Kidney (tissue), 14 donors: Measurements from ENCODE around the gene HSP90AB1. TPM values are rescaled to one million over a fixed set of nuclear protein-coding genes. Genes with fewer than 3 reads are reported as not detected.

ENCODE experiments used
- DNase-seq, 5 donors: peaks; one replicate each; pipeline ENCODE4 v3.0.0-alpha.2; 2013 to 2020
- FAIRE-seq: peaks from 2 replicates; lab custom pipeline; 2012; peaks lifted over from hg19 to GRCh38; lab: Jason Lieb, UNC
- H3K27ac ChIP-seq, 2 donors: one replicate each; pipeline ENCODE4 v1.7.0; 2013; ENCODE audit warnings: low read depth in 2 of 2, low read length in 2 of 2, inconsistent platforms in 1 of 2
- H3K27me3 ChIP-seq: one replicate; pipeline ENCODE4 v1.7.1; 2013; ENCODE audit warnings: low read length, inconsistent platforms; ENCODE audit not compliant: control insufficient read depth, insufficient read depth
- H3K36me3 ChIP-seq, 3 donors: one replicate each; pipeline versions ENCODE4 v1.7.0 to v1.7.1; 2013; ENCODE audit warnings: low read length in 3 of 3, control low read depth in 1 of 3, inconsistent platforms in 1 of 3; ENCODE audit not compliant: insufficient read depth in 3 of 3, control insufficient read depth in 2 of 3
- H3K4me1 ChIP-seq, 3 donors: one replicate each; pipeline versions ENCODE4 v1.7.0 to v1.7.1; 2013; ENCODE audit warnings: low read length in 3 of 3, inconsistent platforms in 1 of 3, low read depth in 1 of 3; ENCODE audit not compliant: control insufficient read depth in 2 of 3, insufficient read depth in 2 of 3
- H3K4me3 ChIP-seq, 3 donors: one replicate each; pipeline versions ENCODE4 v1.7.0 to v1.8.1; 2013; ENCODE audit warnings: low read length in 3 of 3, control low read depth in 1 of 3, inconsistent platforms in 1 of 3
- H3K9ac ChIP-seq, 3 donors: one replicate each; pipeline versions ENCODE4 v1.7.0 to v1.7.1; 2013; ENCODE audit warnings: low read length in 3 of 3, control low read depth in 1 of 3, inconsistent platforms in 1 of 3
- H3K9me3 ChIP-seq, 3 donors: one replicate each; pipeline versions ENCODE4 v1.7.0 to v1.7.1; 2013; ENCODE audit warnings: low read length in 3 of 3, control low read depth in 1 of 3, inconsistent platforms in 1 of 3; ENCODE audit not compliant: control insufficient read depth in 2 of 3, insufficient read depth in 1 of 3
- intact Hi-C: fragments of 100-400 bp; cut with DNase I; formaldehyde crosslinking; loops from one replicate; pipeline ENCODE4 v1.11.1; 2022
- polyA plus RNA-seq: library from polyadenylated mRNA; stranded (reverse); fragments of 350-450 nt; fragmentation: Illumina TruSeq; extraction: RNeasy Lipid Tissue Mini Kit (QIAGEN cat#74804); gene quantifications from one replicate; pipeline ENCODE4 v1.2.3, GENCODE V29; 2014; ENCODE audit warnings: low read depth, low replicate concordance; ENCODE audit not compliant: insufficient read depth
- total RNA-seq: library from RNA; stranded (reverse); fragmentation: NEBNext Ultra II Directional; extraction: Animal tissue kit (Norgen Biotek cat#: 25700); gene quantifications from one replicate; pipeline ENCODE4 v1.2.1, GENCODE V29; 2021
- TF ChIP-seq, protein P1 (sequence below): IDR thresholded peaks from 3 replicates; pipeline ENCODE4 v1.5.1; 2012; ENCODE audit warnings: mild to moderate bottlenecking, moderate library complexity, borderline replicate concordance; ENCODE audit not compliant: insufficient read depth; ENCODE audit errors: extremely low read depth
- donor health status: control.
- donor health status: control.
- donor health status: control.
- donor health status: control.
- donor health status: control.
- donor health status: DM: yes; HTN: yes; CAD: no.
- donor health status: Normal renal cell carcinoma (clear cell type).

The HSP90AB1 gene
- total and polyA plus RNA-seq, 2 donors from 2014 or later = 499 to 551 TPM

DNA sequence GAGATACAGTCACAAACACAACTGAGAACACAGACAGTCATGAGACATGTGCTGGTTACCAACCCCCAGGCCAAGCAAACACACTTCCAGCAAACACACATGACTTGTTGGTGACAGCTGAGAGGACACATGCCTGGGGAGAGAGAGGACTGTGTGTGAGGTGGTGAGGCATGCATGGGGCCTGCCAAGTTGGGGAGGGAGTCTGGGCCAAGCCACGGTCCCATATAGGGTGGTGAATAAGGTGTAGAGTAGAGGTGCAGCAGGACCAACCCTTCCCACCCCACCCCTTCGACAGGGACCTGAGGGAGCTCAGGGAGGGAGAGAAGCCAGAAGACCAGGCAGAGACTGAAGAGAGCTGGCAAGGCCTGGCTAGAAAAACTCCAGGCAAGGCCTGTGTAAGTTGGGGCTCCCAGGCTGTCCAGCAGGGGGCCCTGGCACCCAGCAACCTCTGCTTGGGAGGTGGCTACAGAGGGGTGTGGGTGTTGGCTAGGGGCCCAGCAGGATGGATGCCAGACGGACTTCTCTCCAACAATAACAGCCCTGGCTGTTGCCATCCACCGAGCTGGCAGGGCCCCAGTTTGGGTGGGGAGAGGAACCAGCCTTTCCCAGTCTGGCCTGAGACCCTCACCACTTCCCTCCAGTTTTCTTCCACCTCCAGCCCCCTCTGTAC is 25.5 kb upstream of the HSP90AB1 start:
- Histone ChIP-seq H3K4me3 (no peak overlapping the region), H3K9me3 (no peaks in the 10 kb centered on the region), H3K4me1 (peaks cover 0 to 35% (median 14%) of the 10 kb centered on the region in 3 donors), H3K36me3 (no peaks in the 10 kb centered on the region), H3K9ac (peak overlapping the region in 1 of 3 donors; percentile 3), H3K27me3 (no peaks in the 10 kb centered on the region), H3K27ac (peak overlapping the region; percentile 86 to 91)
- TF ChIP-seq, protein P1, sequence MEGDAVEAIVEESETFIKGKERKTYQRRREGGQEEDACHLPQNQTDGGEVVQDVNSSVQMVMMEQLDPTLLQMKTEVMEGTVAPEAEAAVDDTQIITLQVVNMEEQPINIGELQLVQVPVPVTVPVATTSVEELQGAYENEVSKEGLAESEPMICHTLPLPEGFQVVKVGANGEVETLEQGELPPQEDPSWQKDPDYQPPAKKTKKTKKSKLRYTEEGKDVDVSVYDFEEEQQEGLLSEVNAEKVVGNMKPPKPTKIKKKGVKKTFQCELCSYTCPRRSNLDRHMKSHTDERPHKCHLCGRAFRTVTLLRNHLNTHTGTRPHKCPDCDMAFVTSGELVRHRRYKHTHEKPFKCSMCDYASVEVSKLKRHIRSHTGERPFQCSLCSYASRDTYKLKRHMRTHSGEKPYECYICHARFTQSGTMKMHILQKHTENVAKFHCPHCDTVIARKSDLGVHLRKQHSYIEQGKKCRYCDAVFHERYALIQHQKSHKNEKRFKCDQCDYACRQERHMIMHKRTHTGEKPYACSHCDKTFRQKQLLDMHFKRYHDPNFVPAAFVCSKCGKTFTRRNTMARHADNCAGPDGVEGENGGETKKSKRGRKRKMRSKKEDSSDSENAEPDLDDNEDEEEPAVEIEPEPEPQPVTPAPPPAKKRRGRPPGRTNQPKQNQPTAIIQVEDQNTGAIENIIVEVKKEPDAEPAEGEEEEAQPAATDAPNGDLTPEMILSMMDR = peak; percentile 76
- peak; percentile 65 to 97 (median 80) for DNase-seq
- FAIRE-seq = no peak
- intact Hi-C loops = no loop called here

DNA sequence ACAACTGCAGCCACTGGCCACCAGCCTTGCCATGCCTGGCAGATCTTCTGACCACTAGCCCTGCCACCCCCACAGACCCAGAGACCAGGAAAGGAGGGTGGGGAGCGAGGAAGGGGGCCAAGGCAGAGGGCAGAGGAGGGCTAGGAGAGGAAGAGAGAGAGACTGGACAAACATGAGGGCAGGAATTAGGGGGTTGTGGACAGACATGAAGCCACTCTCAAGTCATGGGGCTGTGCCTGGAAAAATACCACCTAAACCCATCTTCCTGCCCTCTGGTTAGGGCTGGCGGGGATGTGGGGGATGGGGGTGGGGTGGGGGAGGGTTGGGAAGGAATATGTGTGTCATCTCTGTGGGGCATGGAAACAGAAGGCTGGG is 25.0 kb upstream of the HSP90AB1 start:
- peak overlapping the region in 1 of 3 donors; percentile 3 for H3K9ac ChIP-seq
- peak overlapping the region; percentile 86 to 91 for H3K27ac ChIP-seq
- intact Hi-C loops = no loop called here
- DNase-seq = no peak
- H3K27me3 ChIP-seq = no peaks in the 10 kb centered on the region
- H3K4me1 ChIP-seq = peaks cover 0 to 38% (median 14%) of the 10 kb centered on the region in 3 donors
- no peaks in the 10 kb centered on the region for H3K9me3 ChIP-seq
- no peak overlapping the region for H3K4me3 ChIP-seq
- TF ChIP-seq, protein P1 = no peak
- no peak for FAIRE-seq
- H3K36me3 ChIP-seq = no peaks in the 10 kb centered on the region

DNA sequence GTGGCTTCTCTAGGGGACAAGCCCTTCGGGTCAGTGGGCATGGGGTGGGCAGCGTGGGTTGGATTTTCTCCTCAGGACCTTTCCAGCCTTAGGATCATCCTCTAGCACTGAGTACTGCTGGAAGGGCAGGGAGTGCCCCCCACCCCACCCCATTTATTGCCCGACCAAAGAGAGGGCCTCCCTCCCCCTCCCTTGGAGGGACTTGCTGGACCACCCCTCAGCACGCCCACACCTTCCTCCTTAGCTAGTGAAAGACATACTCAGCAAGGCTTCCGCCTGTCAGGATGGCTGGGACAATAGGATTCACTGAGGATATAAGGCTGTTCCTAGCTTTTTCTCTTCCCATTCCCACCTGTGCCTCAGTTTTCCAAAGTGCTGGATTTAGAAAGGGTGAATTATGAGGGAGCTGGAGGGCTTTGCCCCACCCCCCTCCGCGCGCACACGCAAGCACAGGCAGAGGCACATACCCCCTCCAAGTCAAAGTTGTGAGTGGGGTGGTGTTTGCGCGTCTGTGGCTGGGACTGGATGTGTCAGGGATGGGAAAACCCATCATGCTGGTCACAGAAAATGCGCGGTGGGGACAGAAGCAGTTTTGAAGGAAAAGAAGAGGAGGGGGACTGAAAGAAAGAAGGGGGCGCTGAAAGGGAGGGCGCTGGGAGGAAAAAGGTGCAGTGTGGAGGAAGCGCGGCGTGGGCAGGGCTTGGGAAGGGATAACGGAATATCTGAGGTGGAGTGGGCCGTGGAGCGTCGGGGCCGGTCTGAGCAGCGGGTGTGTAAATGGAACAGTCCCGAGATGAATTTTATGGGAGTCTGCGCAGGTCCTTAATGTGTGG is 24.2 kb upstream of the HSP90AB1 start:
- Histone ChIP-seq H3K9ac (peak overlapping the region in 2 of 3 donors; percentile 51 to 55), H3K27ac (peak overlapping the region; percentile 63 to 74), H3K9me3 (no peaks in the 10 kb centered on the region), H3K36me3 (no peaks in the 10 kb centered on the region), H3K4me3 (peak overlapping the region in 2 of 3 donors; percentile 30 to 39), H3K4me1 (peaks cover 0 to 35% (median 16%) of the 10 kb centered on the region in 3 donors), H3K27me3 (no peaks in the 10 kb centered on the region)
- DNase-seq = peak in 2 of 5 donors; percentile 39 to 65
- intact Hi-C loops = no loop called here
- no peak for FAIRE-seq
- TF ChIP-seq, protein P1 = no peak
